Activated T-cell treated with anti-CD3 and anti-CD28 coated beads for 48 hours (primary cell): ENCODE results near the gene TBX22.
"Not testable (repeated sequence)": the region's sequence is repeated elsewhere in the genome, so short reads cannot be mapped to it uniquely, and the experiment has no call there.

Source experiments
- DNase-seq: peaks from one replicate; pipeline ENCODE4 v3.0.0-alpha.2; 2020; ENCODE audit warnings: low read depth

Gene TBX22, protein sequence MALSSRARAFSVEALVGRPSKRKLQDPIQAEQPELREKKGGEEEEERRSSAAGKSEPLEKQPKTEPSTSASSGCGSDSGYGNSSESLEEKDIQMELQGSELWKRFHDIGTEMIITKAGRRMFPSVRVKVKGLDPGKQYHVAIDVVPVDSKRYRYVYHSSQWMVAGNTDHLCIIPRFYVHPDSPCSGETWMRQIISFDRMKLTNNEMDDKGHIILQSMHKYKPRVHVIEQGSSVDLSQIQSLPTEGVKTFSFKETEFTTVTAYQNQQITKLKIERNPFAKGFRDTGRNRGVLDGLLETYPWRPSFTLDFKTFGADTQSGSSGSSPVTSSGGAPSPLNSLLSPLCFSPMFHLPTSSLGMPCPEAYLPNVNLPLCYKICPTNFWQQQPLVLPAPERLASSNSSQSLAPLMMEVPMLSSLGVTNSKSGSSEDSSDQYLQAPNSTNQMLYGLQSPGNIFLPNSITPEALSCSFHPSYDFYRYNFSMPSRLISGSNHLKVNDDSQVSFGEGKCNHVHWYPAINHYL

DNA sequence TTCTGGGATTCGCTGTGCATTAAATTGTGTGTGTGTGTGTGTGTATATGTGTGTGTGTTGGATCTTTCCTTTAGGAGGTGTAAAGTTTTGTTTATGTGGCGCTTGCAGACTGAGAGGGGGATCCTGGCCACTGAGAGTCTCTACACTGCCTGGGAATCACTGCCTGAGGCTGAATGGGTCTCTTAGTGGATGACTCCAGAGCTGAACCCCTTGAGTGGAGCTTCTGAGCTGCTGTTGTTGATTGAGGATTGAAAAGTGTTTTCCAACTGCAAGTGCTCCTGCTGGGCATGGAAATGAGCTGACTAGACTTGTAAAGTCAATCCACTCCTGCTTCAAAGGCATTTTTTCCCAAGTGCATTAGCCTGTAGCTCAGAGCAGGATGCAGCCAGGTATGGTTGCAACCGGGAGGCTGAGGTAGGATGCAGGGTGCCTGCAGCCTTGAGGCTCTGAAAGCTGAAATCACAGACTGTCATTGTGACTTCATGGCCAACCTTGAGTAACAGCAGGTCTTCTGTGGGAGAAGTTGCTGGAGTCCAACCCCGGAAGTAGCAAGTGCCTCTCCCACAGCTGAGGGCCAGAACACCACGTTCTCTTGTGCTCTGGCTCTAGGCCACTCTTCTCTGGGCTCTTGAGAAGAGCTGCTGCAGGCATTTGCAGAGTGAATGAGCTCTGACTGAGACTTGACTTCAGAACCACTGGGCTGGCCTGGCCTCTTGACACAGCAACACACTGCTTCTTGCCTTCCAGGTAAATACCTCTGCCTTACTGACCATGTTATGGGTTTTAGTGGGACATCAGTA is at the start of gene TBX22:
TSS of gene TBX22 (plus strand) at position 613 of the 800 bp plus-strand sequence. CDS start 7,517 bp downstream, outside the sequence.
- no peak for DNase-seq

DNA sequence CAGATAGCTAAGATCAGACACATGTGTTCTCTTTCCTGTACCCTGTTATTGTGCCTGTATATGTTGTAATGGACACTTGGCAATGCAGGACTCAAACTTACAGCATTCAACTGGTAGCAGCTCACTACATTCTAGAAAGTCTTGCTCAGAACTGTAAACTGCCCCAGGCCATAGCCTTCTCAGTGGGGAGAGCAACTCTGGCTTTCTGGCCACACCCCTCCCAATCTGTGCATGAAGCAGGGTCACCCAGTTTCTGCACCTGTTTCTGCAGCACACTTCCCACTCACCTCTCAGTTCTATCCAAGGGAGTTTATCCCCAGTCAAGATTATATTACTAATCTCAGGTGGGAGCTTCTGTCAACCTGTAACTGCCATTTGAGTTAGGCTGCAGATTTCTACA is 38.9 kb upstream of the TBX22 start:
- no peak for DNase-seq

DNA sequence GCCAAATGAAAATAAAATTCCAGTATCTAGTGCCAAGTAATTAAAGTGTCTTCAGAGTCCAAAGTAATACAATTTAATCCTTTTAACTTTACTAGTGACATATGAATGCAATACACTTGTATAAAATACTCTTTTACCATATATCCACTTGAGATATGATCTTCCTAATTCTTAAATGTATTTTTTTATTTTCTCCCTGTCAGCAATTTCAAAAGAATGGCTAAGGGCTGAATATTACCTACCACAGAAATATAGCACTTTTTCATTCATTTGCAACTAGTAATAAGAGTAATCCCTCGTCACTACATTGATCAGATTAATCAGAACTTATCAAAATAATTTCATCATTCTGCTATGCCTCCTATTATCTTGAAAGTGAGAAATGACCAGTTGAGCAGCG is 10.1 kb upstream of the TBX22 start:
- no peak for DNase-seq

DNA sequence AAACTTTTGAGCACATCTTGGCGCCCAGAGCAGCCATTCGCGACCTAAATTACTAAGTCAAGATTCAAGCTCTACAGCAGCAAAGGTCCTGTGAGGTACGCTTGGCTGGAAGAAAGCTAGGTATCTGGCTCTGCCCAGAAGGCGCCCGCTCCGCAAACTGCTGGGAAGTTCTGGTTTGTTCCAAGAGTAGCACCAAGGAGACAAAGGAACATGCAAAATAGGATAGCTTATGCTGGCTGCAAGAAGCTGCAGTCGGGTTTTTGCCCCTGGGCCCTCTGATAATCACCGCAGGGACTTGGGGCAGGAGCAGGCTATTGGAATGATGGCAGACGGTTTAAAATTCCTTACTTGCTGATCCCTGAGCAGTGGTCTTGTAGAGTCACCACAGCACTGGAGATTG is 3.0 kb upstream of the TBX22 start:
- no peak for DNase-seq

DNA sequence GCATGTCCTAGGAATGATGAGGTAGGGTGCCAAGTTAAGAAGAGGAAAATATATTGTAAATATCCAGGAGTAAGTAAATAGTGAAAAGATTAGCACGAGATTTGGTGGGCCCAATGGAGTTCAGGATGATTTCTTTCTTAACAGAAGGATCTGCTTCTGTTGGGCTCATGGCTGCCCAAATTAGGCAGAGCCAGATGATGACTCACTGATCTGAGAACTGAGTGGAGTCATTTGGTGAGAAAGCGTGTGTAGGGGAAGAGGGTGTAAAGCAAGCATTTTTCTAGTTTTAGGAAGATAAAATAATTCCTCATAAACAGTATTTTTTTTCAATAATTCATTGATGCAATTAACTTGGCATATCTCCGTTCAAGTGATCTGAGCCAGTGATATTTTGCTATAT is 1.6 kb downstream of the TBX22 start:
- no peak for DNase-seq

DNA sequence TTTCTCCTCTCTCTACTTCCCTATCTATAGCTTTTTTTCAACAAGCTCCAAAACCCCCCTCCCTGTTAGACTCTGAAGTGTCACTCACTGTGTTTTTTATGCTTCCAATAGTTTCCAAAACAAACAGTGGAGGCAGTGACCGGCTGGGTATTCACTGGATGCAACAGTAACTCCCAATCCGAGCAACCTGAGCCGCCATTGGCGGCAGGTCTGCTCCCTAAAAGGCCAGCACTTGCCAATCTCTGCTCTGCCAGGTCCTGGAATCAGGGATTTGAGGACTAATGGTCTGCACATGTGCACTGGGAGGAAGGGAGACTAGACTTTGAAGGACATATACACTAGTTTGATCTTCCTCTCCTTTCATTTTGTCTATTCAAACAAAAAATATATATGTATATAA is 7.1 kb downstream of the TBX22 start:
- no peak for DNase-seq

DNA sequence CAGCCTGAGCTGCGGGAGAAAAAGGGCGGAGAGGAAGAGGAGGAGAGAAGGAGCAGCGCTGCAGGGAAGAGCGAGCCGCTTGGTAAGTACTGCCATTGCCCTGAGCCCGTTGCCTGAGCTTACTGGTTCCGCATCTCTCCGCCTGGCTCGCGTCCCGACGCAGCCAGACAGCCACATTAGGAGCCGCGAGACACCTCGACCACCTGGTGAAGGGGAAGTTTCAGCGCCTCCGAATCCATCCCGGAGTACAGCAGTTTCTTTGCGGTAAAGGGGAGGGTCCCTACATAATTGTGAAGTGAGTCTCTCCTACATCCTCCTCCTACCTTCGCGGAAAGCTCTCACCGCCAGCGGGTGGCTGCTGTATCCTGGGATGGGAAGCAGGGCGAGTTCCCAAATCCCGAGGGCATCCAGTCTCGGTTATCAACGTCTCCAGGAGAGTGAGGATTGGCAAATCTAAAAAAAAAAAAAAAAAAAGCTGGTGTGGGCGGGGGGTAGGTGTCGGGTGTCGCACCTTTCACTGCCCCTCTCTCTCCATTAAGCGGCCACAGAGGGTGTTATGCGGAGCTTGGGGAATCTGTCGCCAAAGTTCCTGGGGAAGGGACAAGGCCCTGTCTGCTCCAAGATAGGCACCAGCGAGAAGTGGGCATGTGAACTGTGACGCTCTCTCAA is 7.9 kb downstream of the TBX22 start:
- no peak for DNase-seq

DNA sequence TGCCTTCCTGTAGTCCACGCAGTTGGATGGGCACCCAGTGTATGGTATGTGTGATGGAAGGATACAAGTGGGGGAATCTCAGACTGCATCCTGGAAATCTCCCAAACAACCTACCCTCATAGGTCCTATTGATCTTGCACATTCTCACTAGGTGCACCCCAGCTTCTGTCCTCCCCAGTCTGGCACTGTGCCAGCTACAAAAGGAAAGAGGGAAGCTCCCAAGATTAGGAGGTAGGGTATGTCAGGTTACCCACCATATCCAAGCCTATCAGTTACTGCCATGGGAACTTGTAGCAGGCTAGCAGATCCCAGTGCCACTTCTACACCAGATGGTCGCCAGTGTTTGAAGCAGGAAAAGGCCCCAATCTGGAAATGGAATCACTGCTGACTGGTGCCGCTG is 11.6 kb downstream of the TBX22 start:
- DNase-seq, result no peak

DNA sequence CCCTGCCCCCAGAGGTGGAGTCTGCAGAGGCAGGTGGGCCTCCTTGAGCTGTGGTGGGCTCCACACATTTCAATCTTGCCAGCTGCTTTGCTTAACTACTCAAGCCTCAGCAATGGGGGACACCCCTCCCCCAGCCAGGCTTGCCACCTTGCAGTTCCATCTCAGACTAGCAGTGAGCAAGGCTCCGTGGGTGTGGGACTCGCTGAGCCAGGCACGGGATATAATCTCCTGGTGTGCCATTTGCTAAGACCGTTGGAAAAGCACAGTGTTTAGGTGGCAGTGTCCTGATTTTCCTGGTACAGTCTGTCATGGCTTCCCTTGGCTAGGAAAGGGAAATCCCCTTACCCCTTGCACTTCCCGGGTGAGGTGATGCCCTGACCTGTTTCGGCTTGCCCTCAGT is 51.6 kb downstream of the TBX22 start:
- not testable (repeated sequence) for DNase-seq

DNA sequence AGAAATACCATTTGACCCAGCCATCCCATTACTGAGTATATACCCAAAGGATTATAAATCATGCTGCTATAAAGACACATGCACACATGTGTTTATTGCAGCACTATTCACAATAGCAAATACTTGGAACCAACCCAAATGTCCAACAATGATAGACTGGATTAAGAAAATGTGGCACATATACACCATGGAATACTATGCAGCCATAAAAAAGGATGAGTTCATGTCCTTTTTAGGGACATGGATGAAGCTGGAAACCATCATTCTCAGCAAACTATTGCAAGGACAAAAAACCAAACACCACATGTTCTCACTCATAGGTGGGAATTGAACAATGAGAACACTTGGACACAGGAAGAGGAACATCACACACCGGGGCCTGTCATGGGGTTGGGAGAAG is 61.1 kb downstream of the TBX22 start:
- not testable (repeated sequence) for DNase-seq
